Measurements from ENCODE around the gene SIRT3. TPM values are rescaled to one million over a fixed set of nuclear protein-coding genes. Genes with fewer than 3 reads are reported as not detected.
A peak's percentile ranks its signal among the peaks of the same experiment; 100 is the strongest.

Gene SIRT3
- total RNA-seq, 1 donor from 2014 or later = 17.6 TPM

DNA sequence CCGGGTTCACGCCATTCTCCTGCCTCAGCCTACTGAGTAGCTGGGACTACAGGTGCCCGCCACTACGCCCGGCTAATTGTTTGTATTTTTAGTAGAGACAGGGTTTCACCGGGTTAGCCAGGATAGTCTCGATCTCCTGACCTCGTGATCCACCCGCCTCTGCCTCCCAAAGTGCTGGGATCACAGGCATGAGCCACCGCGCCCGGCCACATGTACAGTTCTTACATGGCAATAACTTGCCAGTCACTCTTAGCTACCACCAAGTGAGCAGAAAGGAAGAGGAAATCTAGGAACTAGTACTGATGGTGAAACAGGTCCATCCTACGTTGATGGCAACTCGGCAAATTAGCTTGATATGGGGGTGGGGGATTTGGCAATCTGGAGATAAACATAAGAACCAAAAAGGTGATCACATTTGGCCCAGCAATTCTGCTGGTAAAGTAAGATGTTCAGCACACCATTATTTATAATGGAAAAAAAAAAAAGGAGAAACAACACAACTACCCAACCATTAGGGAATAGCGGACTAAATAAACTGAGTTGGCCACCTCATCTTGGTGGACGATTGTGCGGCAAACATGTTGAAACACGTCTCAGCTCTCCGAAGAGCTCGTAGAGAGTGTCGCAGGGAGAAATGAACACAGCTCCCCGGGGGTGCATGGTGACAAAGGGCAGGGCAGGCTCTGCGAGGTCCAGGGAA, 47.4 kb upstream of the SIRT3 start:
- intact Hi-C loops (cut with DNase I) = no loop called here
- peaks cover 63% of the 10 kb centered on the region for H3K27me3 ChIP-seq (ENCODE audit: low read depth)

DNA sequence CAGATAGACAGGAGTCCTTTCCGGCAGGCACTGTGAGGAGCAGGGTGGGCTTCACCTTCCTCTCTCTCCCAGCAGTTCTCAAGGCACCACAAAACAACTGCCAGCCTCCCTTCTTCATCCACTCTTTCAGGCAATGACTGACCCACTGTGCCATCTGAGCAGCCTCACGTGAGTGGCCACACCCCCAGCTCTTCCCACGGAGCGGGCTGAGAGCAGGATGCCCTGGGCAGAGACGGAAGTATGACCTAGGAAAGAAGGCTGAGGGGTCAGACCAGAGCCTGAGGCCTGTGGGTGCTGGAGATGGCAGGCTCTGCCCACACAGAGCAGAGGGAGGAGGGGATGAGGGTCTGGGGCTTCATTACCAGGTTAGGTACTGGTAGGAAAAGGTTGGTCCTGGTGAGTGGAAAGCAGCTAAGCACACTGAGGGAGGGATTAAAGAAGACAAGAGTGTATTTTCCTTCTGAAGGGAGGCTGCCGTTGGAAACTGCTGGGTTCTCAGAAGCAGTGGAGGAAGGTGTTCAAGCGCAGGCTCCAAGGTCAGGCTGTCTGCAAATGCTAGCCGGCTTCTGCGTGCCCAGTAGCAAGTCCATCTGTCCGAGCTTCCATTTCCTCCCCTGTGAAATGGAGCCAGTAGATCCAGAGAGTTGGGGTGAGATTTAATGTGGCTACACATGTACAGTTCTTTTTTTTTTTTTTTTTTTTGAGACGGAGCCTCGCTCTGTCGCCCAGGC, 46.7 kb upstream of the SIRT3 start:
- peaks cover 68% of the 10 kb centered on the region for H3K27me3 ChIP-seq (ENCODE audit: low read depth)
- intact Hi-C loops (cut with DNase I) = no loop called here

More for the DNA sequence above, 47.4 kb upstream of the SIRT3 start:
- TF ChIP-seq, protein P1, sequence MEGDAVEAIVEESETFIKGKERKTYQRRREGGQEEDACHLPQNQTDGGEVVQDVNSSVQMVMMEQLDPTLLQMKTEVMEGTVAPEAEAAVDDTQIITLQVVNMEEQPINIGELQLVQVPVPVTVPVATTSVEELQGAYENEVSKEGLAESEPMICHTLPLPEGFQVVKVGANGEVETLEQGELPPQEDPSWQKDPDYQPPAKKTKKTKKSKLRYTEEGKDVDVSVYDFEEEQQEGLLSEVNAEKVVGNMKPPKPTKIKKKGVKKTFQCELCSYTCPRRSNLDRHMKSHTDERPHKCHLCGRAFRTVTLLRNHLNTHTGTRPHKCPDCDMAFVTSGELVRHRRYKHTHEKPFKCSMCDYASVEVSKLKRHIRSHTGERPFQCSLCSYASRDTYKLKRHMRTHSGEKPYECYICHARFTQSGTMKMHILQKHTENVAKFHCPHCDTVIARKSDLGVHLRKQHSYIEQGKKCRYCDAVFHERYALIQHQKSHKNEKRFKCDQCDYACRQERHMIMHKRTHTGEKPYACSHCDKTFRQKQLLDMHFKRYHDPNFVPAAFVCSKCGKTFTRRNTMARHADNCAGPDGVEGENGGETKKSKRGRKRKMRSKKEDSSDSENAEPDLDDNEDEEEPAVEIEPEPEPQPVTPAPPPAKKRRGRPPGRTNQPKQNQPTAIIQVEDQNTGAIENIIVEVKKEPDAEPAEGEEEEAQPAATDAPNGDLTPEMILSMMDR (IDR thresholded peaks at IDR 0.05) = no peak
- H3K4me1 ChIP-seq = peaks cover 42% of the 10 kb centered on the region
- no peaks in the 10 kb centered on the region for H3K36me3 ChIP-seq
- H3K9me3 ChIP-seq = no peaks in the 10 kb centered on the region
- ATAC-seq (no peak), DNase-seq (no peak)
- H3K27ac ChIP-seq = no peak overlapping the region
- no peak overlapping the region for H3K4me3 ChIP-seq

DNA sequence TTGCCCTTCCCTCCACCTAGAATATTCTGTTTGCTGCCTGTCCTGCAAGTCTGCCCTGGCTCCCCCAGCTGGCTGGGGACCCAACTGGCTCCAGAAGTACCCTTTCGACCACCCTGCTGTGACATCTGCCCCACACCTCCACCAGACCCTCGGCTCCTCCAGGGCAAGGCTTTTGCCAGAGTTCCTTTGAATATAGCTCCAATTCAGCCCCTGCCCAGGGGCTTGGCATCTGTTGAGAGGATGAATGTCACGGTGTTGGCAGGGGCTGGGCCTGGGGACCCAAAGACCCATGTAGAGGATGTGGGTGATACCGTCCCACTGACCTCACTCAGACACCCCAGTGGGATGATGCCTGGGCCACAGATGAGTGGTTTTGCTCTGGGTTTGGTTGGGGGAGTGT, 46.0 kb upstream of the SIRT3 start:
- Histone ChIP-seq H3K4me3 (no peak overlapping the region), H3K27me3 (ENCODE audit: low read depth) (peaks cover 68% of the 10 kb centered on the region), H3K36me3 (no peaks in the 10 kb centered on the region), H3K27ac (no peak overlapping the region), H3K4me1 (peaks cover 42% of the 10 kb centered on the region), H3K9me3 (no peaks in the 10 kb centered on the region)
- intact Hi-C loops (cut with DNase I) = no loop called here
- DNase-seq = no peak
- ATAC-seq = no peak
- TF ChIP-seq, protein P1 (IDR thresholded peaks at IDR 0.05) = no peak

More for the DNA sequence above, 46.7 kb upstream of the SIRT3 start:
- ATAC-seq = no peak
- H3K4me3 ChIP-seq = no peak overlapping the region
- TF ChIP-seq, protein P1 (IDR thresholded peaks at IDR 0.05) = no peak
- no peaks in the 10 kb centered on the region for H3K36me3 ChIP-seq
- DNase-seq = no peak
- no peak overlapping the region for H3K27ac ChIP-seq
- H3K9me3 ChIP-seq = no peaks in the 10 kb centered on the region
- H3K4me1 ChIP-seq = peaks cover 43% of the 10 kb centered on the region

DNA sequence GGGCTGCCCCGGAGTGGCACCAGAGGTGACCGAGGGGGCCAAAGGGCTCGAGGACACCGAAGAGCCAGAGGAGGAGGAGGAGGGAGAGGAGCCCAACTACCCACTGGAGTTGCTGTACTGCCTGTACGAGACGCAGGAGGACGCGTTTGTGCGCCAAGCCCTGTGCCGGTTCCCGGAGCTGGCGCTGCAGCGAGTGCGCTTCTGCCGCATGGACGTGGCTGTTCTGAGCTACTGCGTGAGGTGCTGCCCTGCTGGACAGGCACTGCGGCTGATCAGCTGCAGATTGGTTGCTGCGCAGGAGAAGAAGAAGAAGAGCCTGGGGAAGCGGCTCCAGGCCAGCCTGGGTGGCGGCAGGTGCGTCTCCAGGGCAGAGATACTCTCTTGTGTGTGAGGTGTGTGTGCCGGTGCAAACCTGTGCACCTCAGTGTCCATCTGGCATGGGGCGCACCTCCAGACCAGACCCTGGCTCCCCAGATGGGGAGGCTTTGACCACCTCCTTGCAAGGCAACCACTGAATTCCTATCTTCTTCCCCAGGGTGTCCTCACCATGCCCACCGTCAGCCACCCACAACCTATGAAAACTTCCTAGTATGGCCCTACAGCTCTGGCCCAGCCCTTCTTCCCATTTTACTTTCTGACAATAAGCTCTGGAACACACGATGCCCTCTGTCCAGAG, 45.5 kb upstream of the SIRT3 start:
- TF ChIP-seq, protein P1 (IDR thresholded peaks at IDR 0.05) = no peak
- no peaks in the 10 kb centered on the region for H3K9me3 ChIP-seq
- peaks cover 68% of the 10 kb centered on the region for H3K27me3 ChIP-seq (ENCODE audit: low read depth)
- H3K27ac ChIP-seq = no peak overlapping the region
- DNase-seq (no peak), ATAC-seq (no peak)
- intact Hi-C loops (cut with DNase I) = no loop called here
- H3K36me3 ChIP-seq = no peaks in the 10 kb centered on the region
- peak overlapping the region; percentile 46 for H3K4me3 ChIP-seq
- H3K4me1 ChIP-seq = peaks cover 42% of the 10 kb centered on the region

DNA sequence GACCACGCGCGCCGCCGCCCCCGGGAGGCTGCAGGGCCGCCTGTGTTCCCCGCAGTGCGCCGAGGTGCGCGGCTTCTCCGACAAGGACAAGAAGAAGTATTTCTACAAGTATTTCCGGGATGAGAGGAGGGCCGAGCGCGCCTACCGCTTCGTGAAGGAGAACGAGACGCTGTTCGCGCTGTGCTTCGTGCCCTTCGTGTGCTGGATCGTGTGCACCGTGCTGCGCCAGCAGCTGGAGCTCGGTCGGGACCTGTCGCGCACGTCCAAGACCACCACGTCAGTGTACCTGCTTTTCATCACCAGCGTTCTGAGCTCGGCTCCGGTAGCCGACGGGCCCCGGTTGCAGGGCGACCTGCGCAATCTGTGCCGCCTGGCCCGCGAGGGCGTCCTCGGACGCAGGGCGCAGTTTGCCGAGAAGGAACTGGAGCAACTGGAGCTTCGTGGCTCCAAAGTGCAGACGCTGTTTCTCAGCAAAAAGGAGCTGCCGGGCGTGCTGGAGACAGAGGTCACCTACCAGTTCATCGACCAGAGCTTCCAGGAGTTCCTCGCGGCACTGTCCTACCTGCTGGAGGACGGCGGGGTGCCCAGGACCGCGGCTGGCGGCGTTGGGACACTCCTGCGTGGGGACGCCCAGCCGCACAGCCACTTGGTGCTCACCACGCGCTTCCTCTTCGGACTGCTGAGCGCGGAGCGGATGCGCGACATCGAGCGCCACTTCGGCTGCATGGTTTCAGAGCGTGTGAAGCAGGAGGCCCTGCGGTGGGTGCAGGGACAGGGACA, 44.8 kb upstream of the SIRT3 start:
- Histone ChIP-seq H3K27ac (no peak overlapping the region), H3K4me1 (peaks cover 42% of the 10 kb centered on the region), H3K36me3 (no peaks in the 10 kb centered on the region), H3K27me3 (ENCODE audit: low read depth) (peaks cover 68% of the 10 kb centered on the region), H3K9me3 (no peaks in the 10 kb centered on the region), H3K4me3 (peak overlapping the region; percentile 46)
- intact Hi-C loops (cut with DNase I) = no loop called here
- ATAC-seq (peak; percentile 3 to 25), DNase-seq (peak; percentile 70)
- TF ChIP-seq, protein P1 (IDR thresholded peaks at IDR 0.05) = no peak

Measured in lower lobe of right lung (tissue), 2 donors.